Large intestine (tissue), 1 donor: ENCODE measurements around the gene SPATA19. TPM values are rescaled to one million over a fixed set of nuclear protein-coding genes. Genes with fewer than 3 reads are reported as not detected.

Experiments
- polyA plus RNA-seq: library from polyadenylated mRNA; unstranded; fragments of 120-200 nt; gene quantifications from one replicate; pipeline ENCODE4 v1.2.1, GENCODE V29; 2013

Gene SPATA19
- polyA plus RNA-seq, 1 donor, result not detected

Other genes starting within 250 kb of the SPATA19 start
- gene IGSF9B, start 111.5 kb upstream of the SPATA19 start, polyA plus RNA-seq, result 9.0 TPM
- gene JAM3, start 223.6 kb upstream of the SPATA19 start, polyA plus RNA-seq, result 15.7 TPM